GM19035 (cell line): Measurements from ENCODE around the gene TNNI2.

Experiments
- ATAC-seq: cut with Tn5 transposase; IDR thresholded peaks from one replicate; pipeline ENCODE4 v1.9.1; 2021; ENCODE audit not compliant: unreplicated experiment

The TNNI2 gene

DNA sequence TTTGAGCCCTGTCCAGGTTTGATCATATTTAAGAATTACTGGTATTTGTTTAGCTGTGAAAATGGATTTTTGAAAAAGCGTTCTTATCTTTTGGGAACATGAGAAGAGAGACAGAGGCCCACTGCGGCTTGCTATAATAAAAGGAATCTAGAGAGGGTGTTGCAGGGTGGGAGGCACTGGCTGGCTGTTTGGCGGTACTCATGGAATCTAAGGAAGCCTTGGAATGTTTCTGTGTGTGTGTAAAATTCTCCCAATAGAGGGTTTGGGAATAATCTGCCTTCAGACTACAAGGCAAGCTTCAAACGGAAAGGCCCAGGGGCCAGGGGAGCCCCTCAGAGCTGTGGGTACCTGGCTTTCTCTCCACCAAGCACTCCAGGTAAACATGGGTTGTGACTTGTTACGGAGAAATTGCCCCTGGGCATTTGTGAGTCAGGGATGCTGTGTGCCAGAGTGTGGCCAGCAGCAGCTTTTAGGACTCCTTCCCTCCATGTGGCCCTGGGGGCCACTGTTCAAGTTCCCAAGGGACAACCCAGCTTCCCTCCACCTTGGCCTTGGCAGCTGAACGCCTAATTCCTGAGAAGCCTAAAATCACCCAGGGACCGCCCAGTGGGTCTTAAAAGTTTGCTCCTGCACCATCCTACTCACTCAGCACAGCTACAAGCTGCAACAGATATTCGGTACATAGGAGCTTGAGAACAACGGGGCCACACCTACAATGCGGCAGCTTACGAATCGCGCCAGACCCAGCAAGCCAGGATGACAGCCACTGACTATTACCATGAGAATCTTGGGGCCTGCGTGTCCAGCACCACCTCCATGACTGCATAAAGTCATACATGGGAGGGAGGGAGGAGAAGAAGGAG lies 18.1 kb upstream of the TNNI2 start:
- no peak for ATAC-seq

DNA sequence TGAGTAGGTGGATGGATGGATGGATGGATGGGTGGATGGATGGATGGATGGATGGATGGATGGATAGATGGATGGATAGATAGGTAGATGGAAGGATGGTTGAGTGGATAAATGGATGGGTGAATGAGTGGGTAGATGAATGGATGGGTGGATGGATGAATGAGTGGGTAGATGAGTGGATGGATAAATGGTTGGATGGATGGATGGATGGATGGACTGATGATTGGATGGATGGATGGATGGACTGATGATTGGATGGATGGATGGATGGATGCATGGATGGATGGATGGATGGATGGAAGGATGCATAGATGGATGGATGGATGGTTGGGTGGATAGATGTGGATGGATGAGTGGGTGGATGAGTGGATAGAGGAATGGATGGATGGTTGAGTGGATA lies 17.2 kb upstream of the TNNI2 start:
- ATAC-seq: no peak

DNA sequence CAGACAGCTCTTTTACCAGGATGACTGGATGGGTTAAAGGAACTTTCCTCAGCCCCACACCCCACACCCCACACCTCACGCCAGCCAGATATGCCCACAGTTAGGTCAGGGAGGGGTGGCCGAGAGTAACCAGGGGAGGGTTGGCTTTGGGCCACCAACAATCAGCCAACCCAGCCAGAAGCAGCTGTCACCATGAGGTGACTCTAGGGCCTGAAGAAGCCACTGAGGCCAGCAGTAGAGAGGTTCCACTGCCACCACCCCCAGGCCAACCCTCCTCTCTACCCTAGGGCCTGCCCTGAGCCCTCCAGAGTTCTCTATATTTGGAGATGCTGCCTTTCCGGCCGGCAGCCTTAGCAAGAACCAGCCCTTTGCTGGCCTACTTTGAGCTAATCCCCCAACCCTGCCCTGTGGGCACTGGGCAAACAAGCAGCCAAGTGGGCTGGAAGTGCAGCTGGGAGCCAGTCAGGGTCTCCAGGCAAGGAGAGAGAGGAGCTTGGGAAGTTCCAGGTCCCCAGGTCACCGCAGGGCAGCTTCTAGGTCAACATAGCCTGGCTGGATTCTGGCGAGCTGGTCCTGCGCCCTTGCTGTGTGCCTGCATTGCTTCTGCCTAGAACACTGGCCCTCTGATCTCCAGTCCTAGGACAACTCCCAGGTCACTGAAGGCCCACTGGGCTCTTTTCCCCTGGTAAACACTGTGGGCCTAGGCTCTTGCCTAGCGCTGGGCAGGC lies 16.0 kb upstream of the TNNI2 start:
- ATAC-seq: no peak

DNA sequence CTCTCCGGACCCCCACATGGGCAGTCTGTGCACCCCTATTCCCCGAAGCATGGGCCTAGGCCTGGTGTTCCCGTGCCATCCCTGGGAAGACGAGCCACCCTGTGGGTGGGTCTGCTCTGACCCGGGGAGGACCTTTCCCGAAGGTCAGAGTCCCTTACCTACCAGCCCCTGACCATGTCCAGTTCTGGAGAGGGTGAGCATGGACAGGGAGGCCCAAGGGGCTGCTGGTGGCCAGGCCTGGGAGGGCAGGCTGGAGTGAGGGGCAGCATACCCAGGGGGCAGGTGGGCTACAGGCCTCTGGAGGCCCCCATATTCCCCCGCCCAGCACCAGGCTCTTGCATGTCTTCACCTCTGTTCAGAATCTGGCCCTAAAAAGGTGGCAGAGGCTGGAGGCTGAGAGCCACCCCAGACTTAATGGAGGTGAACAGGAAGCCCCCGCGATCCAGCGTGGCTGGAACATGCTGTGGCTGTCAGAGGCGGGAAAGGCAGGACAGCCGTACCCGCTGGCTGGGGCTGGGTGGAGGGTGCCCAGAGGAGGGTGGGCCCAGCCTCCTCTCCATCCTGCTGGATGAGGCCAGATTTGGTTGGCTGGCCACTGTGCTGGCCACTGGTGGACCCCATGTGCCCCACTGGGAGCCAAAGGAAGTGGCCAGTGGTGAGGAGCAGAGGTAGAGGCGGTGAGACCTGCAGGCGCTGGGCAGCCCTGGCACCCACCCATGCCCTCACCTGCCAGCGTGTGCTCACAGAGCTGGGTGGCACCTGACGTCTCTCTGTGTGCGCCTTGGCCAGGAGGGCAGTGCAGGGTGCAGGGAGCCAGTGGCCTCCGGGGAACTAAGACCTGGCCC lies 15.2 kb upstream of the TNNI2 start:
- ATAC-seq: no peak

DNA sequence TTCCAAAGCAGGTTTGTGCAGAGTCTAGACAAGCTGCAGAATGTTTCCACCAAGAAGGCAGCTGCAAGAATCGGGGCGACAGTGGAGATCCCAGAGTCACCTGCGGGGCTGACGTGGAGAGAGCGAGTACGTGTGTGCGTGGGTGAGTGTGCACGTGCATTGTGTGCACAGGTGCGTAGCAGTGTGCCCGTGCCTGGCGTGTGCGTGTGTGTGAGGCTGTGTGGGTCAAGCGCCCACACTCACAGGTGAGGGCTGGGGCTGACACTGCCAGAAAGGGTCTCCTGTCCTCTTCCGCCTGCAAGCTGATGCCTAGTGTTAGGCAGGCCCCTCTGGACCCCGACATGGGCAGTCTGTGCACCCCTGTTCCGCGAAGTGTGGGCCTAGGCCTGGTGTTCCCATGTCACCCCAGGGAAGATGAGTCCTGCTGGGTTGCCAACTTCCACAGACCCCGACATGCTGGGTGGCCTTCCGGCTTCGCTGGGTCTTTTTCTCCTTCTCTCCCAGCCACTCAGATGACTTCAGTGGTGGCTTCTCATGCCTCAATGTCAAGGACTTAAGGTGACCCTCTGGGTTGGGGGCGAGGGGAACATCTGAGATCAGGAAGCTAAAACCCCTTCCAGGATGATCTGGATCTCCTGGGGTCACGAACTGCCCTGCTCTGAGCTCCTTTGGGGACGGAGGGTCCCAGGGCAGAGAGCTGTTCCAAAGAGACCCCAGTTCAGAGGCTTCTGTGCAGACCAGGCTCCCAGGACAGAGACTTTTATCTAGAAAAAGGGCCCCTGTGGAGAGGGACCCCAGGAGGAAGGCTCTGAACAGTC lies 14.4 kb upstream of the TNNI2 start:
- no peak for ATAC-seq

DNA sequence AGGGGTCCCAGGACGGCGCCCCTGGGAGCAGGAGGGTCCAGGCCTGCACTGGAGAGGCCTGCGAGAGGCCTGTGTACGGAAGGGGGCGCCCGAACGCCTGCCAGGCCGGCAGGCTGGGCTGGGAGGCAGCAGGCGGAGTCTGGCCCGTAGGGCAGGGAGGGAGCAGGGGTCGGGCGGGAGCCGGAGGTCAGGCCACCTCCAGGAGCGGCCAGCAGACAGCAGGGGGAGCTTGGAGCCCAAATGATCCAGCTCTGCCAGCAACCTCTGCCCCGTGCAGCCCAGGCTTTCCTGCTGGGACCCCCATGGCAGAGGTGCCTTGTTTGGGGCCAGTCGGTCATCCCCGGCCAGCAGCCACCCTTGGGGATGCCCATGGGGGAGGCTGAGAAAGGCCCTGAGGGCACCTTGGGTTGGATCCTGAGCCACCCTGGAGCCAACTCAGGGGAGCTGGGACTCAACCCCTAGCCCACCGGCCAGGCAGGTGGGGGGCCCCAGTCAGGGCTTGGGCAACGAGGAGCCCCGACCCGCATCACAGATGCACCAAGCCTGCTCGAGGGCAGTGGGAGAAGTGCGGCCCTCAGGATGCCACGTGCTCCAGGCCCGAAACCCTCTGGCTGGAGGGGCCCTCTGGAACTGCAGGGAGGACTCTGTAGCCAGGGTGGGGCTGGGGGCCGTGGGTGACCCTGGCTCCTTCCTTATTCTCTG lies 13.6 kb upstream of the TNNI2 start:
- ATAC-seq: no peak

DNA sequence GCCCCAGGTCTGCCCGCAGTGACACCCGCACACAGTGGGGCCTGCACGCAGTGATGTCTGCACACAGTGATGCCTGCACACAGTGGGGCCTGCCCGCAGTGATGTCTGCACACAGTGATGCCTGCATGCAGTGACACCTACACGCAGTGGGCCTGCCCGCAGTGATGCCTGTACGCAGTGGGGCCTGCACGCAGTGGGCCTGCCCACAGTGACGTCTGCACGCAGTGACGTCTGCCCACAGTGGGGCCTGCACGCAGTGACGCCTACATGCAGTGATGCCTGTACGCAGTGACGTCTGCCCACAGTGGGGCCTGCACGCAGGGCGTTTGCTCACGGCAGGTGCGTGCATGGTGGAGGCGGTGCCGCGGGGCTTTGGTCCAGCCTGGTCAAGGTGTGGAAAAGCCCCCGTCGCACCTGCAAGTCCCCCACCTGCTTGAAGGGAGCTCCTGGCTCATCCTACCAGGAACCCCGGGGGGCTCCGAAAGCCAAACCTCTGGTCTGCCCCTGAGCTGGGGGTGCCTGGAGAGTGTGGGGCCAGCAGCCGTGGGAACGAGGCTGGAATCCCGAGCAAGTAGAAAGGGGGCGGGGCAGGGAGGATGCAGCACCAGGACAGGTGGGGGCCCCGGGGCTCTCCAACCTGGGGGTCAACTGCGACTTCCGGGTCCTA lies 12.9 kb upstream of the TNNI2 start:
- no peak for ATAC-seq

DNA sequence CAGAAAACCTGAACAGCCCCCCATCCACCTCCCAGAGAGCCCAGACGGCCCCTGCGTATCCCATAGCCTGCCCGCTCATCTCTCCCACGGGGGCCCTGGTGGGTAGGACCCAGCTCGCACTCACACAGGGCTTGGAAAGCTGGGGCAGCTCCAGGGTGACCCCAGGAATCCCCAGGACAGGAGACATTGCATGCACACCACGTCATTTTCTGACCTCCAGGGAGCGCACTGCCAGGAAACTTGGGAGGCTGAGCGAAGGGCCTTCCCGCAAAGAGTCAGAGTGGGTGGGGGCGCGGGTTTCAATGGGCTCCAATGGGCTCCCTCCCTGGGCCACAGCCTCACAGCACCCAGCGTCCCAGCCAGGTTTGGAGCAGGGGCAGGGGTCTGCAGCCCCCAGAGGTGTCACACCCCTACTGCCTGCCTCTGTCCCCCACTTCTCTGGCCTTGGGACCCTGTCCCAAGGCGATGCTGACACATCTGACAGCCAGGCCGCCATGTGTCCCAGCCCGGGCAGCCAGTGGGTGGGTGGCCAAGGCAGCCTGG lies 12.2 kb upstream of the TNNI2 start:
- no peak for ATAC-seq

DNA sequence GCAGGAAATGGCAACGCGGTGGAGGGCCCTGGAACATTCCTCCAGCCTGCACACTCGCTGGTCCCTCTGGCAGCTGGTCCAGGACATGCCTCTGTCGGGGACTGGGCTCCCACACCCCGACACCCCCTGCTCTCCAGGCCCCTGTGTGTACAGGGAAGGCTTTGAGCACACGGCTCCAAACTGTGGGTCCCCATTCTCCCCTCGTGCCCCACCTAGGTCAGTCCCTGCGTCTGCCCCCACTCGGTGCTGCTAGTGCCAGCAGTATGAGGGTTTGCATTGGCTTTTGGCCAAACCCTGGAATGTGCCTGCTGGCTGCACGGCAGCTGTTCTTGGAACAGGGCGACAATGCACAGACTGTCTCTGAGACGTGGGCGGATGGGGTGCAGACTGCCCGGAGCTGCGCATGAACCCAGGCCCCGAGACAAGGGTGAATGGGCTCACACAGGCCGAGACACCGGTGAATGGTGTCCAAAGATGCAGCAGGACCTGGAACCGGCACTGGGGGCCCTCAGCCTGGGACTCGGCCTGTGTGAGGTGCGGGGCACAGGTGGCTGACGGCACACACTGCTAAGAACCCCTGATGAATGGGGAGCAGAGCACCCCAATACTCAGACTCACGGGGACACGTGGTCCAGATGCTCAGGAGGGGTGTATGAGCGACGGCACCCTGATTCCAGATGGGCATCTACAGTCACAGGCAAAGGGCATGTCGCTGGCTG lies 11.5 kb upstream of the TNNI2 start:
- no peak for ATAC-seq

DNA sequence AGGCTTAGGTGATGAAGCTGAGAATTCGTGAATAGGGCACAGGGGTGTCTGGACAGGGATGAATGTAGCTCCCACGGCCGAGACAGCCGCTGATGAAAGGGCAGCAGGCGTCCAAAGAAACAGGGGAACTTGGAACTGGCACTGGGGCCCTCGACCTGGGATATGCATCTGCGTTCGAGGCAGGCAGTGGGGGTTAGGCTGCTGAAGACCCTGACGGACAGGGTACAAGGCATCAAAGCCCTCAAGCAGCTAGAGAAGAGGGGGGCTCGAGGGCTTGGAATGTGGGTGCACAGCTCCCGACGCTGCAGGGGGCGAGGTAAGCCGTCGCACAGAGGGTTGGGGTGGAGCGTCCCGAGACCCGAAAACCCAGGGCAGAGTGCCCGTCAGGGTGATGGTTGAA lies 10.8 kb upstream of the TNNI2 start:
- ATAC-seq: no peak

DNA sequence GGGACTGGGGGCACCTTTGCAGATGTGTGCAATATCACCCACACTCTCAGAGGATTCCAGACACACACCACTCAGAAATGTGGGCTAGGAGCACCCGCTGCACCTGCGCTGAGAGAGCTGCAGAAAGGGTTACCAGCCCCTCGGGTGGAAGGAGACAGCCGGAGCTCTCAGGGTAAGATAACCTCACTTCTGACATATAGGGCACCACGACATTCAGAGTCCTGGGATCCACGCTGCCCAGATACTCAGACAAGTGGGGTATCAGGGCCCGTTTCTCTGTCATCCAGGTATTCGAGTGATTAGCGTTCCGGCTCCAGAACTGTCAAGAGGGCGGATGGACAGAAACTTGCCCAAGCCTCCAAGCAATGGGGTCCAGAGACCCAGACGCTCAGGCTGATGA lies 10.2 kb upstream of the TNNI2 start:
- ATAC-seq: no peak

DNA sequence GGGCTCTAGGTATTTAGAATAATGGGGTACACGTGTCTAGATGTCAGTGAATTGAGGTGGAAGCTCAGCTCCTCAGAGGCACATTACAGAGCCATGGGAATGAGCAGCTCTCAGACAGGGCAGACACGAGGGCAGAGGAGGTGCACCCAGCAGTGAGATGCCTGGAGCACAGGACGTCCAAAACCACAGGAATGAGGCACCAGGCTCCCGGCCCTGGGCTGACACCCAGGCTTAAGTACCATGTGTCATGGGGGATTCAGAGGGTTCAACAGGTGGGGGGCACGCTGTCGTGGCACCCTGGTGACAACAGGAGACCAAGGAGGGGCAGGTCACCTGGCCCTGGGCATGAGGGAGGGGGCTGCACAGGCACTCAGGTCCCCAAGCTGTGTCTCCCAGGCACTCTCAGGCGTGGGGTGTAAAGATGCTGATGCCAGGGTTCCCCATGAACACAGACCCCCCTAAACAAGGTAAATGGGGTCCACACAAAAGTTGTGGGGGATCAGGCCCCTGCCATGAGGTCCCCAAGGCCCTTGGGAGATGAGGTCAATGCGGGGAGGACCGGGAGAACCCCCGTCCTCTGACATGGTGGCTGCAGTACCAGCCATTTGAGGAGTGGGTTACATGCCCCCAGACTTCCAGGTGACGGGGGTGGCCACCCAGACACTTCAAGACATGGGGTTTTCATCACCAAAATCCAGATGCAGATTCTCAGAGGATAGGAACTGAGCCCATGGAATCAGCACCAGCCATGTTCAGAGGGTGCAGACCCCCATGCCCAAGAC lies 9.6 kb upstream of the TNNI2 start:
- ATAC-seq: no peak

DNA sequence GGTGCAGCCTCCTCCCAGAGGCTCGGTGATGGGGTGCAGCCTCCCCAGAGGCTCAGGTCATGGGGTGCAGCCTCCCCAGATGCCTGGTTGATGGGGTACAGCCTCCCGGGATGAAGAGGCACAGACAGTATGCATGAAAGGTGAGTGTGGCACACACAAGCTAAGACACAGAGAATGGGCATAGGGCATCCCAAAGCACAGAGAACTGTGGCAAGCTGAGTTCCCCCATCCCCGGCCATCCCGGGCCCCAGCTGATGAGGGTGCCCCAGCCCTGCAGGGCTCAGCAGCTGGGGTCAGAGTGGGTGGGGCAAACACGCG lies 8.8 kb upstream of the TNNI2 start:
- ATAC-seq: no peak

DNA sequence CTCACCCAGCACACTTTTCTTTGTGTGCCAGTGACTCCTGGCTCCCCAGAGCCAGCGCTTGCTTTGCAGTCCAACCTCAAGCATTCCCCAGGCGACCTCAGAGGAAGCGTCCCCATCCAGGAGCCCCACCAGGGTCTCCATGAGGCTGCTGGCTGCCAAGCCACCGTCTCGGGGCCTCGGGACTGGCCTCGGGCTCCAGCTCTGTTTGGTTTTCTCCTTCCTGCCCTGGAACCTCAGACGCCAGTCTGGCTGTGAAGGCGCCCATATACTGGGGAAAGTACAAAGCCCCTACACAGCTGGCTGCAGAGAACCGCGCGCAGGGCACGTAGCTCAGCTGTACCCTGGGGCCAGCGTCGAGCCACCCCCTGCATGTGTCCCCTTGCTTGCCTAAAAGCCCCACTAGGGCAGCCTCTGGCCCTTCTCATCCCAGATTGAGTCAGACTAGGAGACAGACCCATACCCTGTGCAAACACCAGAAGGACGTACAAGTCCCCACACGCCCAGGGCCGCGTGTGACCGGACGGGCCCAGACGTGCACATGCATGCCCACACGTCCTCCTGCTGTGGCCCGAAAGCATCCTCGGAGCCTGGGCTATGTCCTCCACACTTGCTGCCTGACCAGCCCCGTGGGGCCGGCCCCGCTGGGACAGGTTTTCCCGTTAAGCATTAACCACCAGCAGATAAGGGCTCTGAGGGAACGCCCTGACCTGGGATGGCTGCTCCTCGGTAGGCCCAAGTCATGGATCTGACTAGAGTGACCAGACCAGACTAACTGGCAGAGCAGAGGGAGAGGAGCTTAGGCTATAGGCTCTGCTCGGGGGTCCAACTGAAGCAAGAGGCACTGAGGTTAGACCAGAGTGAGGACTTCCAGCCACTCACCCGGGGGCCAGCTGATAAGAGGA lies 8.2 kb upstream of the TNNI2 start:
- no peak for ATAC-seq

DNA sequence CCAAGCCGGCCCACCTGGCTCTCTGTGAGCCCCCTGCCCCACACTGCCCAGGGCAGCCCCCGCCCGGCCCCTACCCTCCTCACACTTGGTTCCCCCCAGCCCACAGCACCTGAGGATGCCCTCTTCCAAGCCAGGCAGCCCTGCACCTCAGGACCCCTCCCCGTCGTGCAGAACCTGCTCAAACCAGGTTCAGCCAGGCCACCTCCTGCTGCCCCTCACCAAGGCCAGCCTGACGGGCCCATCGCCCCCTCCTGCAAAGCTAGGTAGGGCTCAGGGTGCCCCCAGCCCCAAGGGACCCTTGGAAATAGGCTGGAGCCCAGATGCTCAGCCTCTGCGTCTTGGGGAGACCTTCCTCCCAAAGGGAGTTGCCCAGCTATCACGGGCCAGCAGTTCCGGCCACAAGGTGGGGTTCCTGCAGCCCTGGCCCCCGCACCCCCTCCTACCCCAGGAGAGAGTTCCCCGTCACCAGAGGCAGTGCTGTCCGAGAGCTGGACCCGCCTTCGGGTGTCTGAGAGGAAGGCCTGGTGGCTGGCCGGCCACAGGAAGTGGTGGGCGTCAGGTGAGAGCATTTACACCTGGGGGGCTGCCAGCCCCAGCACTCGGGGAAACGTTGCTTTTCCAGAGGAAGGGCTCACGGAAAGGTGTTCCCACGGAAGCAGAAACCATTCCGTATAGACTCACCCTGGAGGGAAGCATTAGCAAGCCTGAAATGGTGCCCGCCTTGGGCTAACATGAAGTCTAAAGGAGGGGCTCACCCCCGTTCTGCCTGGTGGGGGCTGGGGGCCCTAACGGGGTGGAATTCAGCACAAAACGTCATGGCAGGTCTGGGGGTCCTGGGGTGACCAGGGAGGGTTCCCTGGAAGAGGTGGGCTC lies 7.2 kb upstream of the TNNI2 start:
- no peak for ATAC-seq
